ENCODE measurements around the gene MB21D2. TPM values are rescaled to one million over a fixed set of nuclear protein-coding genes. Genes with fewer than 3 reads are reported as not detected.

The MB21D2 gene
- total and polyA plus RNA-seq, 2 donors (not counting 1 experiment from before 2014, with no cell fraction given), result 0.03 to 0.20 TPM

DNA sequence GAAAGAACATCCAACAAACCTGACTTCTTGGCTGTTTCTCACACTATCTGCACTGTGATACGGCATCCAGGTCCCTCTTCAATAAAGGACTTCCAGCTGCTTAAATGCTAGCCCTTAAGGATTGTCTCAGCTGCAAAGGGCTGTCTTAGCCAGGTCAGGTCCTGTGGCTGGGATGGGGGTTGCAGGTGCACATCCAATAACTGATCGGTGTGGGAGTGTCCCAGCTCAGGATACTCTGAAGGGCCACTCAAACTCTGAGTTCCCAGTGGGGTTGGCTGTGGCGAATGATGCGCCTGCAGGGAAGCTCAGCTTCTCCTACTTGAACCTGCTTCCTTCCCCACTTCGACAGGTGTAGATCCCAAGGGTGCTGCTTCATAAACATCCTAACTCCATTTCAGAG is 115.7 kb downstream of the MB21D2 start:
- no peak overlapping the region for H3K27ac Mint-ChIP-seq
- Histone ChIP-seq H3K9ac (ENCODE audit: low read length) (no peak overlapping the region), H3K27me3 (replicated peaks in 1 of 4; ENCODE audit: control extremely low read depth in 1 of 4, control insufficient read depth in 3 of 4, insufficient read depth in 4 of 4, low read length in 3 of 4) (no peaks in the 10 kb centered on the region), H3K27ac (ENCODE audit: low read length in 2 of 2) (no peak overlapping the region), H3K4me3 (ENCODE audit: control extremely low read depth in 1 of 5, extremely low read depth in 1 of 5, insufficient read depth in 1 of 5, low read depth in 2 of 5, low read length in 4 of 5) (no peak overlapping the region), H3K9me3 (ENCODE audit: control extremely low read depth in 1 of 3, control insufficient read depth in 2 of 3, insufficient read depth in 1 of 3, low read length in 2 of 3) (no peaks in the 10 kb centered on the region), H2AFZ (ENCODE audit: insufficient read depth, low read depth, low read length, poor library complexity, severe bottlenecking) (no peak overlapping the region), H3K36me3 (replicated peaks in 1 of 2; ENCODE audit: control extremely low read depth in 1 of 2, control insufficient read depth in 1 of 2, extremely low read depth in 1 of 2, insufficient read depth in 2 of 2, low read length in 1 of 2) (no peaks in the 10 kb centered on the region), H3K79me2 (ENCODE audit: control insufficient read depth, insufficient read depth, low read length) (no peaks in the 10 kb centered on the region), H3K4me2 (replicated peaks; ENCODE audit: low read depth, low read length, poor library complexity, severe bottlenecking) (no peak overlapping the region), H4K20me1 (ENCODE audit: control insufficient read depth, insufficient read depth, low read length, poor library complexity, severe bottlenecking) (no peaks in the 10 kb centered on the region), H3K4me1 (ENCODE audit: control insufficient read depth in 2 of 2, insufficient read depth in 2 of 2, low read length in 2 of 2) (no peaks in the 10 kb centered on the region)
- H3K27me3 Mint-ChIP-seq, result peaks cover 14% of the 10 kb centered on the region
- H3K9me3 Mint-ChIP-seq (ENCODE audit: insufficient read depth), result no peaks in the 10 kb centered on the region
- H3K4me1 Mint-ChIP-seq, result no peaks in the 10 kb centered on the region
- CTCF ChIA-PET, result interaction anchor here (0.6 to 2.0 kb wide), 5 partner anchors 11 to 771 kb away, joined by 4 to 7 read pairs (median 5); no protein-coding TSS in a partner anchor
- POLR2A ChIA-PET, result no interaction called here
- intact Hi-C loops (cut with micrococcal nuclease), result no loop called here
- ATAC-seq (ENCODE audit: low read depth) (no peak), DNase-seq (no peak)
- TF ChIP-seq, protein P1, sequence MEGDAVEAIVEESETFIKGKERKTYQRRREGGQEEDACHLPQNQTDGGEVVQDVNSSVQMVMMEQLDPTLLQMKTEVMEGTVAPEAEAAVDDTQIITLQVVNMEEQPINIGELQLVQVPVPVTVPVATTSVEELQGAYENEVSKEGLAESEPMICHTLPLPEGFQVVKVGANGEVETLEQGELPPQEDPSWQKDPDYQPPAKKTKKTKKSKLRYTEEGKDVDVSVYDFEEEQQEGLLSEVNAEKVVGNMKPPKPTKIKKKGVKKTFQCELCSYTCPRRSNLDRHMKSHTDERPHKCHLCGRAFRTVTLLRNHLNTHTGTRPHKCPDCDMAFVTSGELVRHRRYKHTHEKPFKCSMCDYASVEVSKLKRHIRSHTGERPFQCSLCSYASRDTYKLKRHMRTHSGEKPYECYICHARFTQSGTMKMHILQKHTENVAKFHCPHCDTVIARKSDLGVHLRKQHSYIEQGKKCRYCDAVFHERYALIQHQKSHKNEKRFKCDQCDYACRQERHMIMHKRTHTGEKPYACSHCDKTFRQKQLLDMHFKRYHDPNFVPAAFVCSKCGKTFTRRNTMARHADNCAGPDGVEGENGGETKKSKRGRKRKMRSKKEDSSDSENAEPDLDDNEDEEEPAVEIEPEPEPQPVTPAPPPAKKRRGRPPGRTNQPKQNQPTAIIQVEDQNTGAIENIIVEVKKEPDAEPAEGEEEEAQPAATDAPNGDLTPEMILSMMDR (IDR thresholded peaks at IDR 0.05), result no peak
- no peak for TF ChIP-seq EZH2 (IDR thresholded peaks at IDR 0.05; ENCODE audit: borderline replicate concordance, insufficient read depth, low read depth, low read length, poor library complexity, severe bottlenecking)
- WGBS (ENCODE audit: insufficient coverage), result 90% methylated on average over 5 of the region's 5 CpGs
- H3K4me3 Mint-ChIP-seq, result no peak overlapping the region

DNA sequence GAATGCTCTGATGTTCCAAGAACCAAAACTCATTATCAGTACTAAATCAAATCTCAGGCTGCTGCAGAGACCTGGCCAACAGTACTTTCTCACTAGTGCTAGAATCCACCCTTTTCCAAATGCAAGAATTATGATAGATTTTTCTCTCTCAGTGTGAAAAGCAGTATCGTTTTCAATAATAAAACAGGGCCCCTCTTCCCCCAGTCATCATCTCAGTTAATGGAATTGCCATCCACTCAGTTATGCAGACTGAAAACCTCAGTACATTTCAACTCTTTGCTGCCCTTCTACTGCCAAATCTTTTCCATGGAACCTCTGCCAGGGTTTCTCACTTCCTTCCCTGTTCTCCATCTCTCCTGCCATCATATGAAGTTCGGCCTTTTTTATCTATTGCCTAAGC is 117.9 kb downstream of the MB21D2 start:
- intact Hi-C loops (cut with micrococcal nuclease), result no loop called here
- TF ChIP-seq, protein P1 (IDR thresholded peaks at IDR 0.05), result no peak
- no peak for TF ChIP-seq EZH2 (IDR thresholded peaks at IDR 0.05; ENCODE audit: borderline replicate concordance, insufficient read depth, low read depth, low read length, poor library complexity, severe bottlenecking)
- H3K4me1 Mint-ChIP-seq, result no peaks in the 10 kb centered on the region
- H3K27ac ChIP-seq (ENCODE audit: low read length in 2 of 2), result no peak overlapping the region
- ChIA-PET POLR2A (no interaction called here), CTCF (no interaction called here)
- H3K27ac Mint-ChIP-seq, result no peak overlapping the region
- no peaks in the 10 kb centered on the region for H3K27me3 ChIP-seq (replicated peaks in 1 of 4; ENCODE audit: control extremely low read depth in 1 of 4, control insufficient read depth in 3 of 4, insufficient read depth in 4 of 4, low read length in 3 of 4)
- no peak overlapping the region for H3K4me2 ChIP-seq (replicated peaks; ENCODE audit: low read depth, low read length, poor library complexity, severe bottlenecking)
- no peak overlapping the region for H3K4me3 ChIP-seq (ENCODE audit: control extremely low read depth in 1 of 5, extremely low read depth in 1 of 5, insufficient read depth in 1 of 5, low read depth in 2 of 5, low read length in 4 of 5)
- no peaks in the 10 kb centered on the region for H3K9me3 ChIP-seq (ENCODE audit: control extremely low read depth in 1 of 3, control insufficient read depth in 2 of 3, insufficient read depth in 1 of 3, low read length in 2 of 3)
- ATAC-seq (ENCODE audit: low read depth) (no peak), DNase-seq (no peak)
- H3K4me1 ChIP-seq (ENCODE audit: control insufficient read depth in 2 of 2, insufficient read depth in 2 of 2, low read length in 2 of 2), result no peaks in the 10 kb centered on the region
- no peak overlapping the region for H3K9ac ChIP-seq (ENCODE audit: low read length)
- no peaks in the 10 kb centered on the region for H3K79me2 ChIP-seq (ENCODE audit: control insufficient read depth, insufficient read depth, low read length)
- H3K4me3 Mint-ChIP-seq, result no peak overlapping the region
- H3K27me3 Mint-ChIP-seq, result peaks cover 11% of the 10 kb centered on the region
- no peaks in the 10 kb centered on the region for H3K9me3 Mint-ChIP-seq (ENCODE audit: insufficient read depth)
- no peak overlapping the region for H2AFZ ChIP-seq (ENCODE audit: insufficient read depth, low read depth, low read length, poor library complexity, severe bottlenecking)
- H3K36me3 ChIP-seq (replicated peaks in 1 of 2; ENCODE audit: control extremely low read depth in 1 of 2, control insufficient read depth in 1 of 2, extremely low read depth in 1 of 2, insufficient read depth in 2 of 2, low read length in 1 of 2), result no peaks in the 10 kb centered on the region
- WGBS (ENCODE audit: insufficient coverage), result 83% methylated on average over 1 of the region's 2 CpGs
- H4K20me1 ChIP-seq (ENCODE audit: control insufficient read depth, insufficient read depth, low read length, poor library complexity, severe bottlenecking), result no peaks in the 10 kb centered on the region

All from B cell (primary cell).